ENCODE data around the gene TMEM161A.

TMEM161A gene

DNA sequence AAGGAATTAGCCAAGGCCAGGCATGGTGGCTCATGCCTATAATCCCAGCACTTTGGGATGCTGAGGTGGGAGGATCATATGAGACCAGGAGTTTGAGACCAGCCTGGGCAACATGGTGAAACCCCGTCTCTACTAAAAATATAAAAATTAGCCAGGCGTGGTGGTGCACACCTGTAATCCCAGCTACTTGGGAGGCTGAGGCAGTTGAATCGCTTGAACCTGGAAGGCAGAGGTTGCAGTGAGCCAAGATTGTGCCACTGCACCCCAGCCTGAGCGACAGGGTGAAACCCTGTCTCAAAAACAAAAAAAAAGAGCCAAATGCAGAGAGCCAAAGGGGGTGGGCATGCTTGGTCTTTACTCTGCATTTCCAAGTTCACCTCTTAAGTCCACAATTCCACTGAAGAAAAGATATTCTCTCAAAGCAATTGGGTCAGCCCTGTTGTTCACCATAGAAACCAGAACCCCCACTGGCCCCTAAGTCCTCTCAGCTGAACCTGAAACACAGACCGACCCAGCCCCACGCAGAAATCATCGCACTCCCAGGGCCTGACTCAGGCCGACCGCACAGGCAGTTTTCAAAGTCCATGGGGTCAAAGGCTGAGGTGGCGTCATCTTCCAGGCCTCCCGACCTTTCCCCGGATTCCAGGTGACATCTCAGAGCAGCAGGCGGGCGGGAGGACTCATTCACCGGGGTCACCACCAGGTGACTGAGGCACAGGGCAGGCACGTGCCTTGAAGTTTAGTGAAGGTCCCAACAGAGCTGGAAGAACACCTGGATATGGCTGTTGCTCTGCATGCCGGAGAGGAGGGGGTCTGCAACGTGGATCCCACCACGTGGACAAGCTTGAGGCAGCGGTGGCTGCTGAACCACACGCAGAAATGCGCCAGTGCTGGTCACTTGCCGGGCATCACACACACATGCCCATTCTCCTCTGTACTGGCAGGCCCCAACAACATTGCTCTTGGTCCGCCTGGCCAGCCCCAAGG lies 41.3 kb downstream of the TMEM161A start:
- DNase-seq: no peak

DNA sequence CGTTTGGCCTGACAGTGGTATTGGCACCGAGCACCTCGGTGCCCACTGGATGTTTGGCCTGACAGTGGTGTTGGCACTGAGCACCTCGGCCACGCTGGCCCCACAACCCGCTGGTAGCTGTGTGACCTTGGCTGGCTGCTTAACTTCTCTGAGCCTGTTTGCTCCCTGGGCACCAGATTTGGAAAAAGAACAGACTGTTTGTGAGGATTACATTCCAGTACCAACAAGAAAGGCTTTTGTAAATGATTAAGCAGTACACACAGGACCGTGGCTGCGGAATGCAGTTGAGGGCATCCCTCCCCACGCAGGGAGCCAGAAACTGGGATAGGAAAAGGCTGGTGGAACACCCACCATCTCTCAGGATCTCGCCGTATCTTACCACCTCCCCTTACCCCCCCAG lies 42.6 kb downstream of the TMEM161A start:
- DNase-seq: no peak

DNA sequence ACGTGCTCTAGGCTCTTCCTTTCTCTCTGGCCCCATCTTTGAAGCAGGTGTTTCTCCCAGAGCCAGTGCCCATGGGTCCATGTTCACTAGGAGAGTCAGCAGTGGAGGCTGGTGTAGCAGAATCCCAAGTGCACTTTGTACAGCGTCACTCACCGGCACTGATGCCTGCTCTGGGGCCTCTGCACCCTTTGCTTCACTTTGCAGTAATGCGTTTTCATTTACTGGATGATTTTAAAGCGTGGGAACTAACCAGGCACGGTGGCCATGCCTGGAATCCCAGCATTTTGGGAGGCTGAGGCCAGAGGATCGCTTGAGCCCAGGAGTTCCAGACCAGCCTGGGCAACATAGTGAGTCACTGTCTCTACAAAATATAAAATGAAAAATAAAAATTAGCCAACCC lies 43.8 kb downstream of the TMEM161A start:
- no peak for DNase-seq

DNA sequence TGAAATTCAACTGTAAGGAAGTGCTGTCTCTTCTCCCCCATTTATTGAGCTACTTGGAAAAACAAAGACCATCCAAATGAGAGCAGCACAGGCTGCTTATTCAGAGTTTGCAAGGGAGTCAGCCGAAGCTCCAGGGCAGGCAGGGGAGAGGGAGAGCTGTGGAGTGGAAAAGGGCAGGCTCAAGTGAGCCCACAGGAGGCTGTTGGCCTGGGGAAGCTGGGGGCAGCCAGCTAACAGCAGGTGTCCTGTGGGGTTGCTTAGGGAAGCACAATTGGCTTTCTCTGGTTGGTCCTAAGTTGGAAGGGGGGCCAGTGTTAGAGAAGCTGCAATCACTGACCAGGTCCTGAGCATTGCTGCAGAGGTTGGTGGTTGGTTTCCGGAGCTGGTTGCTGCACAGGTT lies 50.6 kb downstream of the TMEM161A start:
- no peak for DNase-seq

DNA sequence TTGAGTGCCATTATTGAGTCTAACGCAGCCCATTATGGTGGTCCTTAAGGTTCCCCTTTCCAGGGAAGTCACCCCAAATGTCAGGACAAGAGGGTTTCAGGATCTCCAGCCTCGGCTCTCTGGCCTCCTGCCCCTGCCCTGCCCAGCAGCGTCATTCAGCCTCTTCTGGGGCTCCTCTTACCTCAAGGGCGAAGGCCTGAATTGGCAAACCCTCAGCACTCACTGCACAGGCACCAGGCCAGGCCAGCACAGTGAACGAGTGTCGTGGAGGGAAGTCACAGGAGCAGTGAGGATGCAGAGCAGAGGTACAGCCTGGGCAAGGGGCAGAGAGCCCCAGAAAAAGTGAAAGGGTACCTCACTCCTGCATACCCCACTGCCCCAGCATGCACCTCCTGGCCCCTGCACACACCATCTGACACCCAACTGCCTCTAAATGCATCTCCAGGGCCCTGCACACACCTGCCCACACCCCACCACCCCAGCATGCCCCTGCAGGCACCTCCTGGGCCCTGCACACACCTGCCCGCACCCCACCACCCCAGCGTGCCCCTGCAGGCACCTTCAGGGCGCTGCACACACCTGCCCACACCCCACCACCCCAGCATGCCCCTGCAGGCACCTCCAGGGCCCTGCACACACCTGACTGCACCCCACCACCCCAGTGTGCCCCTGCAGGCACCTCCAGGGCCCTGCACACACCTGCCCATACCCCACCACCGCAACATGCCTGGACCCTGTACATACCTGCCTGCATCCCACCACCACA lies 54.7 kb downstream of the TMEM161A start:
- no peak for DNase-seq

DNA sequence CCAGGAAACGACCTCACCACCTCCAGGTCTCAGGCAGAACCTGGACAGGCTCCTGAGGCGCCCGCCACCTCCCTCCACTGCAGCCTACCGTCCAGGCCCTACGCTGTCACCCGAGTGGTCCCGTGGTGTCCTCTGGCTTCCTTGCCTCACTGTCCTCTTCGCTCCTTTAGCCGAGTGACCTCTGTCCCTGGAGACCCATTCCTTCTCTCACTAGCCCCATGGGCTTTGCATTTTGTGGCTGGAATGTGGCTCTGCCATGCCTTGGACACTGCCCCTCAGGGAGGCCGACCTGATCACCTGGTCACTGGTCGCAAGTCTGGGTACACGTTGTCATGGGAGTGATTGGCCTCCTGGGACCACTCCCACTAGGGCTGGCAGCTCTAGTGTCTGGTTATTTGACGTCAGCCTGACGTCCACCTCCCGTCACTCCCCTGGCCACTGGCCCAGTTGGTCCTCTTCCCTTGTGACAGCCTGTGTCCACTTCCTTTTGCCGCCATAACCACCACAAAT lies 56.6 kb downstream of the TMEM161A start:
- no peak for DNase-seq

DNA sequence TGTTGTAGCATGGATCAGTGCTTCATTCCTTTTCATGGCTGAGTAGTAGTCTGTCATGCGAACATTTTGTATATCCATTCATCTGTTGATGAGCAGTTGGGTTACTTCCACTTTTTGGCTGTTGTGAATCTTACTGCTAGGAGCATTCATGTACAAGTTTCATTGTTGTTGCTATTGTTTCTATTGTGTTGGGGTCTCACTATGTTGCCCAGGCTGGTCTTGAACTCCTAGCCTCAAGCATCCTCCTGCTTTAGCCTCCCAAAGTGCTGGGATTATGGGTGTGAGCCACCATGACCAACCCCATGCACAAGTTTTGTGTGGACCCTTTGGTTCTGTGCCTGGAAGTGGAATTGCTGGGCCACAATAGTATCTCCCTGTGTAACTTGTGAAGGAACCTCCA lies 58.7 kb downstream of the TMEM161A start:
- no peak for DNase-seq

DNA sequence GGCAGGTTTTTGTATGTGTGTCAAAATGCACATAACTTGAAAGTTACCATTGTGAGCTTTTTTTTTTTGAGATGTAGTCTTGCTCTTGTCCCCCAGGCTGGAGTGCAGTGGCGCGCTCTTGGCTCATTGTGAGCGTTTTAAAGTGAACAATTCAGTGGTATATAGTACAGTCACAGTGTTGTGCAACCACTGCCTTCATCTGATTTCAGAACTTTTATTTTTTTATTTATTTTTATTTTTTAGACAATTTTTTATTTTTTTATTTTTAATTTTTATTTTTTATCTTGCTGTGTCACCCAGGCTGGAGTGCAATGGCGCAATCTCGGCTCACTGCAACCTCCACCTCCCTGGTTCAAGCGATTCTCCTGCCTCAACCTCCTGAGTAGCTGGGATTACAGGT lies 59.5 kb downstream of the TMEM161A start:
- DNase-seq: no peak

DNA sequence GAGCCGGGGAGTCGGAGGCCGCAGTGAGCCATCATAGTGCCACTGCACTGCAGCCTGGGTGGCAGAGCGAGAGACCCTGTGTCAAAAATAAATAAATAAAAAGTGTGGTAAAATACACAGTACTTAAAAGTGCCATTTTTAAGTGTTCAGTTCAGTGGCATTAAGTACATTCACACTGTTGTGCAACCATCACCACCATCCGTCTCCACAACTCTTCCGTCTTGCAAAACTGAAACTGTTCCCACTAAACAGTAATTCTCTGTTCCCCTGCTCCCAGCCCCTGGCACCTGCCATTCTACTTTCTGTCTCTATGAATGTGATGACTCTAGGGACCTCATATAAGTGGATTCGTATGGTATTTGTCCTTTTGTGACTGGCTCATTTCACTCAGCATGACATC lies 61.2 kb downstream of the TMEM161A start:
- DNase-seq: no peak

DNA sequence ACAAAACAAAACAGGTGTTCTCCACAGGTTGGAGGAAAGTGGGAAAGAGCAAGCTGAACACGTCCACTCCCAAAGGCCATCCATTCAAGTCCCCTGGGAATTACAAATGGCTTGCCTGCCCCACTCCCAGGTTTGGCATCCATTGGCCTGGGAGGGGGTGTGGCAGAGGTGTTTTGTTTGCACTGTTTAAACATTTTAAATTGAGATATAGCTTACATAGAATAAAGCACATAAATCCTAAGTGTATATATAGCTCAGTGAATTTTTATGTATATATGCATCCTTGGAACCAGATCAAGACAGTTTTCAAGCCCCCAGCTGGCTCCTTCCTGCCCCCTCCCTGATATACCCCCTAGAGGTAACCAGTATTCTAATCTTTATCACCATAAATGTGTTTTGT lies 61.8 kb downstream of the TMEM161A start:
- no peak for DNase-seq

DNA sequence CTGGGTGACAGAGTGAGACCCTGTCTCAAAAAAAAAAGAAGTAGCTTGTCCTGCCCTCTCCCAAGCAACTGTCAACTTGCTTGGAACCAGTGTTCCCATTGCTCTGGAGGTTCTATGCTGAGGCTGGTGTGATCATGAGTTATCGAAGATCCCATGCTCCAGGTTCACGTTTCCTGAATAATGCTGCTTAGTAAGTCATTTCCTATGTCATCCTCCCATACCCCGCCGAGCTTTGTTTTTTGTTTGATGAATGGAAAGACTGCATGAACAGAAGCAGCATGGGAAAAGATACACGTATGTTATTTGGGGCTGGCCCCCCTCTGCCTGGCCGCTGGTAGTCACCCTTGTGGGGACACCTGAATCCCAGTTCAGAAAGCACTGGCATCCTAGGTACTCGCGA lies 63.2 kb downstream of the TMEM161A start:
- DNase-seq: no peak

DNA sequence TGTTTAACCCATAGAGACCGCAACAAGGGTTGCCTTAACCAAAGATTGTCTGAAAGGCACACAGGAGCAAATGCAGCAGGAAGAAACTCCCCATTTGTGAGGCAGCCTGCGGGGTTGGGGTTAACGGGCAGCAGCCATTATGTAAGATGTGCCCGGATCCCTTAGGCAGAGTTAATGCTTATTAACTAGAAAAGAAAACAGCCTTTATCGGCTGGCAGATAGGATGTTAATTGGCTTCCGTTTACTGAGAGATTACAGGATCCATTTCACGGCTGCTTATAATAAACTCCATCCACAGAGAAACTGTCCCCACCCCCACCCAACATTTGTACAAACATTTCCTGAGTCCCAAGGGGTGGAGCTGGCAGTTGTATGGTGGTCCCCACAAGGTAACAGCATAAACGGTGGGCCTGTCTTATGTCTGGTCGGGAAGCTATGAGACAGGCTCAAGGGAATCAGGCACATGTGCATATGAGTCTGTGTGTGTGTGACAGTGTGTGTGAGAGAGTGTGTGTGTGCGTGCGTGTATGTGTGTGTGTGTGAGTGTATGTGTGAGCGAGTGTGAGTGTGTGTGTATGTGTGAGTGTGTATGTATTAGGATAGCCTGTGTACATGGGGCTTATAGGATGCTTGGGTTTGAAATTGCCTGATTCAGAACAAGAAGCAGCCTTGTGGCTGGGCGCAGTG lies 63.9 kb downstream of the TMEM161A start:
- no peak for DNase-seq

DNA sequence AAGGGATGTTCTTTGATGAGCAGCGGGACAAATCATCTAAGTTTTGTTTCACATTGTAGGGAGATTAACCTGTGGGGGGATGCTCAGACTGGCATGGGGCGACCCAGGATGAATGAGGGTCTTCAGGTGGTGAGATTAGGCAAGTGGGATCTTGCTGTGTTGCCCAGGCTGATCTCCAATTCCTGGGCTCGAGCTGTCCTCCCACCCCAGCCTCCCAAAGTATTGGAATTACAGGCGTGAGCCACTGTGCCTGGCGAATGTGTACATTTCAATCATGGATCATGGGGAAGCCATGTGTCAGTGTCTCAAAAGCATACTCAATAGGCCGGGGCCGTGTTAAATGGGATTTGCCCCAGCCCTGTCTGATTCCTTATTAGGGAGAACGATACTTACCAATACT lies 66.4 kb downstream of the TMEM161A start:
- DNase-seq: no peak

All from activated CD4-positive, alpha-beta T cell treated with anti-CD3 and anti-CD28 coated beads, Interleukin-2, amount 50 U/mL, for 1 hour (primary cell).